T-helper 1 cell (primary cell): ENCODE measurements around the gene RAPGEF4.

Experiments used
- DNase-seq, 5 donors: peaks; one replicate each; pipeline ENCODE4 v3.0.0-alpha.2; 2012 to 2020
- total RNA-seq, 4 donors: gene quantifications; one replicate each; lab custom pipeline; 2026; lab: John Stamatoyannopoulos, UW

RAPGEF4 gene
- total RNA-seq = 0.08 to 0.54 (median 0.25) reads per million in 4 donors

DNA sequence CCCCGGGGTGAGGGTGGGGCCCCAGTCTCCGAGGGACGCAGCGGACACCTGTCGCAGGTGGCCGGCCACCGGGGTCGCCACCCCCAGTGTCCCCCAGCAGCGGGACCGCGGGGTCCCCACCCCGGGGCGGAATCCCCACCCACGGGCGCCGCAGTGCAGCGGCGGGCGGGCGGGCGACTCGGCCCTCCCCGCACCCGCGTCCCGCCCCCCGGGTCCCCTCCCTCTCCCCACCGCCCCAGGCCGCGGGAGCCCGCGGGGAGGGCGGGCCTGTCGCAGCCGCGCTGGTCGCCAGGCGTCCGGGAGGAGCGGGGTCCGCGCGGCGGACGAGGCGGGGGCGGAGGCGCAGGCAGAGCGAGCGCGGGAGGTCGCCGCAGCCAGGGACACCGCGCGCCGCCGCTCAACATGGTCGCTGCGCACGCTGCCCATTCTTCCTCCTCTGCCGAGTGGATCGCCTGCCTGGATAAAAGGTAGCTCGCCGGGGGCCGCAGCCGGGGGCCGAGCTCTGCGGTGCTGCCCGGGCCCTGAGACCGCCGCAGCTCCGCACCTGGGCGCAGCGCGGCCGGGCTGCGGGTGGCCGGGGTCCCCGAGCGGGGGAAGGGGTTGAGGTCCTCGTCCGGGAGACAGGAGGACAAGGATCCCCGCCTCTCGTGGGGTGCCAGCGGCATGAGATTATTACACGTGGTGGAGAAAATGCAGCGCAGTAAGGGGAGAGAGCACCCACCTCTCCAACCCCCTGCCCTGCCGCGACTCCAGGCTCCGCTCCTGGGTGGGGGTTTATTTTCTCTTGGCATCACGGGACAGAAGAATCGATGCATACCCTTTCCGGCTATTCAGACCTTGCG lies at the start of gene RAPGEF4:
Gene RAPGEF4 (plus strand): TSS at position 264 of the 842 bp plus-strand sequence. CDS start 139 bp downstream, at position 403.
- no peak for DNase-seq

DNA sequence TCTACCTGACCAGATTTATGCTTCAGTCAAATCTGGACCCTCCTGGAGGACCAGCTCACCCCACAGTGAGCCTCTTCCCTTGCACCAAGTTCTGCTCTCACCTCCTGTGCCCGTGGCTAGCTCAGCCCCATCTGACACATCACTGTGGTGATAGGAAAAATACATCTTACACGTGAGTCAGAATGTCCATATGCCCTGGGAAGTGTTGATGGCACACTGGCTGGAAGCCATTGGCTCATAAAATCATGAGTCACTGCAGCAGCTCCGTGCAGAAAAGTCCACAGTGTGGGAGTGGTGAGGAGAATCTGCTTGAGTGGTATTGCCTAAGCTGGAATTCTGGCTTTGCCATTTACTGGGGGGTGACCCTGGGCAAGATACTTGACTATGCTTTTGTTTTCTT lies 42.6 kb upstream of the RAPGEF4 start:
- DNase-seq = no peak

DNA sequence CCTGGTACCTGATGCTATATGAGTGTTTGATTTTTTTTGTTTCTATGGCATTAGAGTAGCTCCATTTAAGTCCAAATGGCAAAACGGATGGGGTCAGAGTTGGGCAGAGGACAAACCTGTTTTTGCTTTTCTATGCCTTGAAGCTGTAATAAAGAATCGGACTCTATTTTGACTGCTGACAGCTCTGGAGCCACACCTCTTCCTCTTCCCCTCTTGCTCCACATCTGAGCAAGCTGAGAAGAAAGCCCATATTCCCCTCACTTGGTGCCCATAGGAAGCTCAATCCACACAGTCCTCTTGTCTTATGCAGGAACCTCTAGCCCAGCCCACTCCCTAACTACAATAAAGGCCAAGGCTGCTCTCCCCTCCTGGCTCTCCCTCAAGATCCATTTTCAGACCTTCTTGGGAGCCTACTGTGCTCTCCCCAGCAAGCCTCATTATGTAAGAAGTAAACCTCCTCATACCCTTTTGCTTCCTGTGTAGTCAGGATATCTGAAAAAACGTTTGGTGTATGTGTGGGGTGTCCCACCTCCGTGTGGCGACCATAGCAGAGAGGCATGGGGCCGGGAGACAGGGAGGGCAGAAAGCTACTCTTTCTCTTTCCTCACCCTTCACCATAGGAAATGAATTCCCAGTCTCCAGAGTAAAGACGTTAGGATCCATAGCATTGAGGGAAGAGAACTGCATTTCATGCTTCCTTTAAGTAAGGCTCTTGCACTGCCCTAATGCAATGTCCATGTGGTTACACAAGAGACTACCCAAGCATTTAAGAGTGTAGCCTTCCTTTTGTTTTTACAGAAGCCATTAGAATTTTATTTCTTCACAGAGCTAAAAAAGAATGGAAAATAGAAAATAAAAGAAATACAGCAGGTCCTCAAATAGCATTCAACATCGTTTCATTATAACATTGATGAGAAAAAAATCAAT lies 41.9 kb upstream of the RAPGEF4 start:
- DNase-seq = no peak

DNA sequence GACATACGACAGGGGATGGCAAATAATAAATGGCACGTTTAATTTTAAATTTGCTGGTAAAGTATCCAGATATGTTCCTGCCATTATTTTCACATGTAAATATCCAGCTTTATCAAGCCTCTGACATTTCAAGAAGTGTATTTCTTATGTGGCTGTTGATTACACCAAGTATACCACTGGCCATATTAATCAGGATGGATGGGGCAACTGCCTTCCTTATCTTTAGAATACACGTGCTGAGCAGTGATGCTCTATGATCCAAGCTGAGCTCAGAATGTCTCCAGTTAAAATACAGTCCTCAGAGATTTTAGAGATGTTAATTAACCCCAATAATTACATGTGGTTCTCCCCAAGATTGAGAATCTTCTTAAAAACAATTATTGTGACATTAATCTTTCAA lies 38.3 kb upstream of the RAPGEF4 start:
- no peak for DNase-seq

DNA sequence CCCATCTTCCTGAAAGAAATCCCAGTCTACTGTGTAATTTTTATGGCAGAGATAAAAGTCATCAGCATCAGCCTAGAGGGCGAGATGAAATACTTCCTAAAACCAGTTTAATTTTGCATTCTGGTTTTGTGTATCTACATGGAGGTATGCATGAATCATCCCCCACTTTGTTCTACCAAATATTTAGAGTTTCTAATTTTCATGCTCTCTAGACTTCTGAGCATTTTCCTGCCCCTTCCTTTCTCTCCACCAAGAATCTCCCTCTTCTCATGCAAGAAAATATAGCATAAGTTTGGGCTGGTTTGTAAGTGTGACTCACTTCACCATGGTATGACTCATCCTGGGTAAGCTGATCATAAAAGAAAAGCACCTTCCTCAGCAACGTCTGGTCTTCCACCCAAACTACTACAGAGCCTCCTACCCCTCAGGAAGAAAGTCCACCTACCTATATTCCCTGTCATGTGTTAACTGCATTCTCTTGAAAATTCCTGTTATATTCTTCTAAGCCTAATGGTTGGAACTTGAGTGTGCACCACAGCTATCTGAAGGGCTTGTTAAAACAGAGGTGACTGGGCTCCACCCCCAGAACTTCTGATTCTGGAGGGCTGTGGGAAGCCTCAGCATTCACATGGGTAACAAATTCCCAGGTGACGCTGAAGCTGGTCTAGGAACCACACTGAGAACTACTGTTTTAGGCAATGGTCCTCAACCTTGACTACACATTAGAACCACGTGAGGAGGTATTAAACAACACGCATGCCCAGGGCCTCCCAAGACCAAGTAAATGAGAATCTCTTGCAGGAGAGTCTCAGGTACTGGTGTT lies 37.4 kb upstream of the RAPGEF4 start:
- peak in 1 of 5 donors; percentile 39 for DNase-seq

DNA sequence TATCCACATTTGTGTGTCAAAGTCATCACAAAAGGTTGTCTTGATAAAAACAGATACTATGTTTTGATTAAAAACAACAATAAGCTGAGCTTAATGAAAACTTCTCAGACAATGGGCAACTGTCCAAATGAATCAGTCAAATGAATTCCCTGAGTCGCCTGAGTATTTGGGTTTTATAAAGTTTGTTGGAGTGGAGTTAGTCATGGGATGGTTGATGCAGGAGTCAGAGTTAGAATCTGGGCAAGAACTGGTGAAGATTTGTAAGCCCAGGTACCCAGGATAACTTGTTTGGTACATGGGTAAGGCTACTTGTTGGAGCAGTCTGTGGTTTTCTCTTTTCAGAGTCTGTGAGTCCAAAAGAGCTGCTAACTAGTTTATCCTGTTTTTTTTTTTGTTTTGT lies 34.4 kb upstream of the RAPGEF4 start:
- no peak for DNase-seq

DNA sequence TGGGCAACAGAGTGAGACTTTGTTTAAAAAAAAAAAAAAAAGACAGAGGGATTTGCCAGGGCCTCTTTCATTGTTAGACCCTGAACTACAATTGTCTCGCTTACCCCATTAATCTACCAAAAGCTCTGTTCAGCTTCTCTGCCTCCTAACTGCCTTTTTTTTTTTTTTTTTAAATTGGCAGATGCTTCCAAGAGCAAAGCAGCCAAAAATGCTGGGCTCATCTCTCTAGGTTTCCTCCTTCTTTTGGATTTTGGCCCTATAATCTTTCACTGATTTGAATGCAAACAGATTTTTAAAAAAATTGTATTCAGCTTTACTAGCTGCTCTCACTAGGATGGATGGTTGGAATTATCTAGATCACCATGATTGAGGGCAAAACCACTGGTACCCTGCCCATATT lies 33.2 kb upstream of the RAPGEF4 start:
- no peak for DNase-seq

DNA sequence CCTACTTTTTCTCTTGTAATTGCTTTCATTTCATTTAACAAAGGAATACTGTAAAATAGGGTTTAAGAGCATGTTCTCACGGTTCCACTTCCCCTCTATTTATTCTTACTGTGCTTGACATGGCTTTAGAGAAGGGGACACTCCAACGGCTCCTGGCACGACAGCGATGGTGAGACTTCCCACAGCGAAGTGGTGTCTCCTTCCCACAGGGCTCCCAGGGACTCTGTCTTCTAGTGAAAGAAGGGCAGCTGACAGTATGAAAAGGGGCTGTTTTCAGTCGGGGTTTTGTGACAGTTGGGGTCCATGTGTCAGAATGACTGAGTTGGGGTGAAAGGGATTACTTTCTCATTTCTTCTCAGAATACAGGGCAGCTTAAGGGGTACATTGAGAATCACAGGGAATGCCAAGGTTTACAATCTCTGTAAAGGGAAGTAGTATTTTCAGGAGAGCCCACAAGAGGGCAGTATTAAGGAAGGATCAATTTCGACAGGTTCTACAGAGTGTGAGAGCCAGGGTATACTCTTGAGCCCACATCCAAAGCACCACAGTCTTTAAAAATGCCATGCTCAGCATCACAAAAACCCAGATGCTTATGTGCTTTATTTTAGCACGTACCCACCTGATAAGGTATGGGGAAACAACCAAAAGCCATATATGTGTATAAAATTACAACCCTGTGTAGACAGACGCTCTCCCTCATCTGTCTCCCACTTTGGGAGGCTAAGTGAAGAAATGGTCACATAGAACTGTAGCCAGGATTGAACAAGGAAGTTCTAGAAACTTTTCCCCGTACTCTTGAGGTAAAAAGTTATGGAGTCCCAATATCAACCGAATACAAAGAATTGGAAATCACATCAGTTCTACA lies 31.3 kb upstream of the RAPGEF4 start:
- DNase-seq = no peak

DNA sequence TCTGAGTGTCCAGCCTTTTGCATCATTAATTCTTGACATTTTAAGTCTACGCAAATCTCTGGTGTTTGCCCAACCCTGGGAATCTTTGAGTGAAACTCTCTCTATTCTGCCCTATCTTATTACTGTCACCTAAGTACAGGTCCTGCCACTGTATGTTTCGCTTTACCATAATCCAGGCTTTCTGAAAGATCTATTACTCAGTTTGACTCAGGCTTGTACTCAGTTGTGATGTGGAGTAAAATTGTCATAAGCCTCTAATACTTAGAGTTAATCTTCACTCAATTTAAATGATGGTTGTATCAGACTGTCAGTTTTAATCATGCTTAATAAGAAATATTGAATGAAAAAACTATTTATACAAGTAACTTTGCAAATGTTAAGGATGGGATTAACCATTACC lies 30.3 kb upstream of the RAPGEF4 start:
- no peak for DNase-seq

DNA sequence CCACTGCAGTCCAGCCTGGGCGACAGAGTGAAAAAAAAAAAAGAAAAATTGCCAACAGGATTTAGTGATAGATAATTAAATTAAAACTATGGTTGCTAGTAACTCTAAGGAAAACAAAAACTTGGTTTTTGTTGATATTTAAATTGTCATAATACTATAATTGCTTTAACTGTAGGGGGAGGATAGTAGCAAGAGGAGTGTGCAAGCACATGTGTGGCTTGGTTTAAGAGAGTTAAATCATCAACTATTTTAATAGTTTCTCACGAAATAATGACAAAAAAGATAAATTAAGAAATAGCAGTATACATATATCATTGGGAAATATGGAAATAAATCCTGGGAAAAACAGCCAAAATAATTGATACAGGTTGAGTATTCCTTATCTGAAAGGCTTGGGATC lies 27.4 kb upstream of the RAPGEF4 start:
- no peak for DNase-seq

DNA sequence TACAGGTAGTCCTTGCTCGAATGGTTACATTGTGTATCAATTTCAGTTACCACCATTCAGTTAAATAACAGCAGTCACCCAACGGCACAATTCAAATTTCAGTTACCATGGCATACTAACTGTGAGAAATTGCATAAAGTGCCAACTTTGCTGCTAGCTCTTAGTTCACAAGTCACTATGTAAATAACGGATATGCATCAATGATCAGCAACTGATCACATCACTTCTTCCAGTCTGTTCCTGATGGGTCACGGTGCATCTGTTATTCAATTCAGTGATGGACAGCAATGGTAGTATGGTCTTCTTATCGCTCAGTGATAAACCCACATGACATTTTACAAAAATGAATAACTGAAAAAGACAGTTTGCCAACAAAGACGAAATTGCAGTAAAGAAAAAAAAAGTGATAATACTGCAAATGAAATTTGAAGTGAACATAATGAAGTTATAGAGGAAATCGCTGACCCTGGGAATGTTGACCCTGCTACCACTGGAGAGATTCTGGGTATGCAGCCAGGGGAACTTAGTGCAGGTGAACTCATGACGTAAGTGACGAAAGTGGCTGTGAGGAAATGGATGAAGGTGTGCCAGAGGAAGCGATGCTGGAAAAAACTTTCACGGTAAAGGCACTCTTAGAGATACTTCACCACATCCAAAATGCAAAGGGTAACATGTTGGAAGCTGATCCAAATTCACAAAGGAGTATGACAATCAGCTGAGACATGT lies 25.9 kb upstream of the RAPGEF4 start:
- no peak for DNase-seq

DNA sequence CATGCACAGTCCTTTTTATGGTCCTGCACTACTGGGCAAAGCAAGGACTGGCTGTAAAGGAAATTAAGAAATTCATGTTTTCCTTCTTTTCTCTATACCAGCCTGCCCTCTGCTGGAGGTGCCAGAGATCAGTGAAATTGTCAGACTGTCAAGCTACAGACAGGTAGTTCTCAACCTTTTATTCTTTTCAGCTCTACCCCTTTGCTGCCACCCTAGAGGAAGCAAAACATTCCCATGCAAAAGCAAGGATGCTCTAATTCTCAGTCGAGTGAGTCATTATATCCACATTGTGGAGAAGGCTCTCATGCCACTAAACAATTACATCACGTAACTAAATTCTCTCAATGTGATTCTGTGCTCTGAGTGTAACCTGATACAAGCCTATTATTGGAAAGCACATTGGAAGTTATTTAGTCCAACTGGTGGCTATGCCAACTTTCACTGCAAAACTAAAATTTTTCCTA lies 25.0 kb upstream of the RAPGEF4 start:
- DNase-seq = peak in 2 of 5 donors; percentile 25 to 37

DNA sequence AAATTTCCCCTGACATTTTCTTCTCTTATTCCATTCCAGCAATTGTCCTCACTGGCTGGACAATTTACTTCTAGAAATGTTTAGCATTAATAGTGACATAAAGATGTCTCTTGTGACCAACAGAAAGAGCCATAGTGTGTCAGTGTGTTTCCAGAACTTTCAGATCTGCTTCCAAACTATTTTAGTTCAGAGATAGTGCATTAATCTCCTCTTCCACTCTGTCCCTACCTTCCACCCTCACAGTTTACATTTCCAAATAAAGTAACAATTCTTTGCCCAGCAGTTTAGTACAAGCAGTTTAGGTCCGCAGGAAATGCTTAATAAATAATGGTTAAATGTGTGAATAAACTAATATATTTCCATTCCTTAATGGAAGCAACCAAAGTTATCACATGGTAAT lies 24.5 kb upstream of the RAPGEF4 start:
- DNase-seq = no peak

DNA sequence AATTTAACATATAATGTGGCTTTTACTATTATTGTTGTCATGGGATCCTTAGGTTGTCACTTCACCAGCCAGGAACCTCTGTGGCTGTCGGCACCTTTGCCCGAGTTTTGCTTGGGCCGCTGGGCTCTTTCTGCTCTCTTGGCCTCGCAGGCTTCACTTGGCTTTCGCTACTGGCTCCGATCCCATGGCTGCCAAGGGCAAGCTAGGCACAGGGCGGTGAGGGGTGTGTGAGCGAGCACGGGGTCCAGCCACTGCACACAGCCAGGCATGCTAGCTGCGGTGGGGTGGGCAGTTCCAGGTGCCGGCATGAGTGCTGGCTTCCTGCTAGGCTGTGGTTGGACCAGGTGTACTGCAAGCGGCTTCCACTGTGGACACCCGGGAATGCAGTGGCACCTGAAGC lies 23.4 kb upstream of the RAPGEF4 start:
- no peak for DNase-seq

DNA sequence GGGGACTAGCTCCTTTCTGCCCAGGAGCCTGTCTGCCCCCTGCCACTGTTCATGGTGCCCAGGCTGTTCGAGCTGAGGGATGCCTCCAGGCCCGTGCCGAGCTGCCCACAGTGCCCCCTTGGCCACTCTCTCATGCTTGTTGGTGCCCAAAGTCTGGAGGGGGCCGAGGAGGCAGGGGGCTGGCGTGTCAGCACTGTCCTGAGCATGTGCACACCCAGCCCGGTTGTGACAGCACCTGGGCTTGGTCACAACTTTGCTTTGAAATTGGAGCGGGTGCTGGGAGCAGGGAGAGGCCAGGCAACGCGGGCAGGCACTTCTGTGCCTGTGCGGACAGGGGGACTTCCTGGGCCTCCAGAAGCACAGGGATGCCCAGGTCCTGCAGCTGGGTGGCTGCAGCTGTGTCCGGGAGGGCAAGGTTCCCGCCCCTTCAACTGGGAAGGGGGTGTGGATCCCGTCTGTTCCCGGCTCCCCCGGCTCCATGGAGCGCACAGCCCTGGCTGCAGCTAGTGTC lies 22.2 kb upstream of the RAPGEF4 start:
- no peak for DNase-seq

DNA sequence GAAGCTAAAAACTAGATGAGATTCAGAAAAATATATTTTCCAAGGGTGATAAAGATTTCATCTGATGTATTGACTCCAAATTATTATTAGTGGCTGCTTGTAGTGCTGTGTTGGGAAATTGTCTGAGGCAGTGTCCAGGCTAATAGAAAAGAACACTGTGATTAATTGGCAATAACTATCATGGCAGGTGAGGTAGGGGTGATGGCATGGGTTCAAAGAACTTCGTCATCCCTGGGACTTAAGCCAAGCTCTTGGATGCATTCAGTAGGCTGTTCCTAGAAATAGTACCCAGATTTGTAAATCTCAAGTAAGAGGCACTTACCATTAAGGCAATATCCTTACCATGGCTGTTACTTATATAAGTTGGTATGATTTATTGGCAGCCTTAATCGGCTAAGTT lies 13.2 kb upstream of the RAPGEF4 start:
- DNase-seq = no peak

DNA sequence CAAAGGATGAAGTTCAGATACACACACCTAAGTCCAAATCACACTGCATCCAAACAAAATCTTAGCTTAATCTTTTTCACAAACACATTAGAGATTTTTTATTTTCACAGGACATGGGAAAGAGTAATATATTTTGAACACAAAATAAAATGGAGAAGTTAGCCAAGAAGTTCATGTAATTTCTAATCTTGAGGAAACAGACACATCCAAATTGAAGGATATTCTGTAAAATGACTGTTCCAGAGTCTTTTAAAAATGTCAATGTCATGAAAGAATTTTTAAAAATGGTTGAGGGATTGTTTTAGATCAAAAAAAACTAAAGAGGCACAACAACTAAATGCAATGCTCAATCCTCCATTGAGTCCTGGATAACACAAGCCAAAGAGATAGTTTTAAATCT lies 12.4 kb upstream of the RAPGEF4 start:
- no peak for DNase-seq

DNA sequence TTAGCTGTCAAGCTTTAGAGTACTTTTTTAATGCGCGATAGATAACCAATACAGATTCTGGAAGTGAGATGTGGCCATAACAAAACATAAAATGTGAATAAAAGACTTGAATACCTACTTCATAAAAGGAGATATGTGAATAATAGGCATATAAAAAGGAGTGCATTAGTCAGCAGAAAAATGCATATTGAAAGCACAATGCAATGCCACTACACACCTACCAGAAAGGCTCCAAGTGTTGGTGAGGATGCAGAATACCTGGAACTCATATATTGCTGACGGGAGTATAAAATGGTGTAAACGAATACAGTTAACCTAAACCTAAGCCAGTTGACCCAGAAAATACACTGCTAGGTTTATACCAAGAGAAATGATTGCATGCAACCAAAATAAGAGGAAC lies 10.9 kb upstream of the RAPGEF4 start:
- DNase-seq = no peak

DNA sequence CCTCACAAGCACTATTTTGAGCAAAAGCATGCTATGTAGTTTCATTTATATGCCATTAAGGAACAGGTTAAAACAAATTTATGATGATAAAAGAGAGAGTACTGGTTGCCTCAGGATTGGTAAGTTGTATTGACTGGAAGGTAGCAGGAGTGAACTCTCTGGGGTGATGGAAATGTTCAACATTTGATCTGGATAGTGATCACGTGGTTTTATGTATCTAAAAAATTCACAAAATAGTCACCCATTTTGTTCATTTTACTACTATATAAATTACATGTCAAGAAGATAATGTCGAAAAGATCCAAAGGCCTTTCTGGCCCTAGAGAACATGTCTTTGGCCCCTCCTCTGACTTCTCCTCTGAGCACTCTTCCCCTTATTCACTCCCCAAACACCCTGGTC lies 10.4 kb upstream of the RAPGEF4 start:
- no peak for DNase-seq

DNA sequence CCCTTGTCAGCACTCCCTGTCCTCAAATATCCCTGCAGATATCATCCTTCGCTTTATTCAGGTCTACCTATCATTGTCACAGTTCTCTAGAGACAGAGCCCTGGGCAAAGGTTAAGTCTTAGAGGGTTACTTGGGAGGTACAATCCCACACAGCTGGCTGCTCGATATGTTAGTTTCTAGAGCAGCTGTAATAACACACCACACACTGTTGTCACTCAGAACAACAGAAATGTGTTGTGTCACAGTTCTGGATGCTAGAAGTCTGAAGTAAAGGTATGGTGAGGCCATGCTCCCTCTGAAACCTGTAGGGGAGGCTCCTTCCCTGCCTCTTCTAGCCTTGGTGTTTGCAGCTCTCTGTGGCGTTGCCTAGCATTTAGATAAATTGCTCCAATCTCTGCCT lies 9.9 kb upstream of the RAPGEF4 start:
- DNase-seq = no peak
